HUES6 (cell line): ENCODE measurements around the gene MEP1B.

Source experiments
- H3K27ac ChIP-seq: 2 replicates; pipeline ENCODE4 v1.7.0; 2013; ENCODE audit warnings: low read depth, mild to moderate bottlenecking, low read length, inconsistent platforms
- H3K27me3 ChIP-seq: 2 replicates; pipeline ENCODE4 v1.6.1; 2013; ENCODE audit warnings: low read length; ENCODE audit not compliant: control insufficient read depth, insufficient read depth
- H3K36me3 ChIP-seq: 2 replicates; pipeline ENCODE4 v1.6.1; 2013; ENCODE audit warnings: low read length; ENCODE audit not compliant: control insufficient read depth, insufficient read depth
- H3K4me1 ChIP-seq: 2 replicates; pipeline ENCODE4 v1.6.1; 2013; ENCODE audit warnings: low read length; ENCODE audit not compliant: control insufficient read depth, insufficient read depth
- H3K4me3 ChIP-seq: 2 replicates; pipeline ENCODE4 v1.5.1; 2013; ENCODE audit warnings: low read depth, low read length
- H3K9ac ChIP-seq: one replicate; pipeline ENCODE4 v1.6.1; 2013; ENCODE audit warnings: mild to moderate bottlenecking, low read length
- H3K9me3 ChIP-seq: 2 replicates; pipeline ENCODE4 v1.6.1; 2013; ENCODE audit warnings: low read depth, low read length; ENCODE audit not compliant: control insufficient read depth, insufficient read depth

The MEP1B gene

DNA sequence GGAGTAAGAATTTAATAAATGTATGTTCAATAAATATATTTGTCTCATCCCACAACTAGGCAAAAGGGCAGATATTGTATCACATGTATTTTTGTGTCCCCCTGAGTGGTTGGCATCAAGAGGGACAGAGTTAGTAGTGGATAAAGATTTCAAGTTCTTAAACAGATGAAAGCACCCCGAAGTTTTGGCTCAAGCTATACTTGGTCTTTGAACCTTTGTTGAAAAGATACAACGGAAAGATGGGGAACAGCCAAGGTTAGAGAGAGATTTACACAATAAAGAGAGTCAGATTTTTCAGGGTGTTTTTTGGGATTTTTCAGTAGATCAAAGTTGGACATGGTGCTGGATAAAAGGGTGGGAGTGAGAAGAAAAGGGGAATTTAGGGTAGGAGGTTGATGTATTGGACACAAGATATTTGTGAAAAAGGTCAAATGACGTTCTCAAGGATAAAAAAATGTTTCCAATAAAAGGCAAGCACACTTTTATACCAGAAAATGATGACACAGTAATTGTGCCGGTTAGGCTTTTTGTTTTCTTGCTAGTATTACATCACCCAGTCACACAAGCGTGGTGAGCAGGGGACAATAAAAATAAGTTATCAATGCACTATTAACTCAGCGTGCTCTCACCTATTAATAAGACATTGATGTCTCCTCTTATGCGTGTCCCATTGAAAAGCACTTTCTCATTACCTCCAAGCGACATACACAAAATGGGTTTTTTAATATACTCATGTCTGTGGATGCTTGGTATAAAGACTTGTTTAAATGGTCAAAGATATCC, 59.5 kb downstream of the MEP1B start:
- no peaks in the 10 kb centered on the region for H3K27me3 ChIP-seq
- no peak overlapping the region for H3K27ac ChIP-seq
- H3K4me1 ChIP-seq = peaks cover 18% of the 10 kb centered on the region
- H3K36me3 ChIP-seq = no peaks in the 10 kb centered on the region
- no peak overlapping the region for H3K9ac ChIP-seq
- H3K4me3 ChIP-seq = no peak overlapping the region
- H3K9me3 ChIP-seq = no peaks in the 10 kb centered on the region

DNA sequence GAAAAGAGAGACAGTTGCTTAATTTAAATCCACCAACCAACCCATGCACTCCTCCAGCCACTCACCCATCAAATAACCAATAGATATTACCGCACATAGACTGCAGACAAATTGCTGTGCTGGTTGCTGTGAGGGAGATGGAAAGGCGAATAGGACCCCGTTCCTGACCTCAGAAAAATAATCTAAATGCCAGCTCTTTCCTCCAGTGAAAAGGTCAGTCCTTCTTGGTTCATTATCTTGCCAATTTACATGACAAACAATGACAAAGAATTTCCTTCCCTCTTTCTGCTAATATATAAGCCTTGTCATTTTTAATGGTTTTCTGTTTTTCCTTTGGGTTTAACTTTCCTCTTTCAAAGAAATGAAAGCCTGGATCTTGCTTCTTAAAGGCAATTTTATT, 61.6 kb downstream of the MEP1B start:
- H3K36me3 ChIP-seq = no peaks in the 10 kb centered on the region
- peaks cover 18% of the 10 kb centered on the region for H3K4me1 ChIP-seq
- H3K9ac ChIP-seq = no peak overlapping the region
- no peak overlapping the region for H3K27ac ChIP-seq
- no peaks in the 10 kb centered on the region for H3K9me3 ChIP-seq
- H3K4me3 ChIP-seq = no peak overlapping the region
- H3K27me3 ChIP-seq = no peaks in the 10 kb centered on the region

DNA sequence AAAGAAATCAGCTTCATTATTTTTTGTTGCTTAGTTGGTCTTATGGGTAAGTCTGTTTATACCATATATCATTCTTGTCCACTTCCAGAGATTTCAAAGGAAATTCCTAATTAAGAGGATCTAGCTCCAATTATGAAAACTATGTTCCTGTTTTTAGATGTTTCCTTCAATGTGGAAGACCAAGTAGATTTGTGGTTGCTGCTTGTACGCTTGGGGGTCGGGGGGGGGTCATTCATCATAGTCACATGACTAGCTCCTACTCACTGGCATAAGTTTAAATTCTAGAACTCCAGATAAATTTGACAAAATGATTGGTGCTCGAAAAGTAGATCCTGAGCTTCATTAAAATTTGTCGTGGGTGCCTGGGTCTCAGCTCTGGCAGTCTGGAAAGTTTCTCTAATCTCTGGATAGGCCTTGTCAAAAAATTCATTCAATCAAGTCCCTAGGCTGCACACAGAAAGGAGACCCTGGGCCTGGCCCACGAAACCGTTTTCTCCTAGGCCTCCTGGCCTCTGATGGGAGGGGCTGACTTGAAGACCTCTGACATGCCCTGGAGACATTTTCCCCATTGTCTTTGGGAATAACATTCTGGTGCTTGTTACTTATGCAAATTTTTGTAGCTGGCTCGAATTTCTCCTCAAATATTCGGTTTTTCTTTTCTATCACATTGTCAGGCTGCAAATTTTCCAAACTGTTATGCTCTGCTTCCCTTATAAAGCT, 62.5 kb downstream of the MEP1B start:
- Histone ChIP-seq H3K36me3 (no peaks in the 10 kb centered on the region), H3K27ac (no peak overlapping the region), H3K4me3 (no peak overlapping the region), H3K4me1 (peaks cover 18% of the 10 kb centered on the region), H3K9ac (no peak overlapping the region), H3K9me3 (no peaks in the 10 kb centered on the region), H3K27me3 (no peaks in the 10 kb centered on the region)

DNA sequence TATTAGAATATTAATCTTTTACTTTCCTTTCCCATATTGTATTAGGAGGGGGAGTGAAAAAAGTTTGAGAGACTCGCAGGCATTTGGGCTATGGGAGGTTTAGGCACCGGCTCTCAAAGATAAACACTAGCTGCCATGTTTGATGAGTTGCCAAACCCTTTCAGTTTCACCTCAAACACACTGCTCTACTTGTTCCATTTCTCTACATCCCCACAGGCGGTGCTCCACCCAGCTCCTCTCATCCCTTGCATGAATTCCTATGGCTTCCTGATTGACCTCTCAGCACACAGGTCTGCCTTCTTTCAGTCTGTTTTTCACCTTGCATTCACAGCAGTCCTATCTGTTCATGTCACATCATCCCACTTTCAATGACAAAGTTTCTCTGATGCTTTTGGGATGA, 65.7 kb downstream of the MEP1B start:
- H3K4me3 ChIP-seq = no peak overlapping the region
- no peaks in the 10 kb centered on the region for H3K9me3 ChIP-seq
- no peaks in the 10 kb centered on the region for H3K27me3 ChIP-seq
- no peak overlapping the region for H3K27ac ChIP-seq
- H3K9ac ChIP-seq = no peak overlapping the region
- H3K4me1 ChIP-seq = peaks cover 18% of the 10 kb centered on the region
- H3K36me3 ChIP-seq = no peaks in the 10 kb centered on the region

DNA sequence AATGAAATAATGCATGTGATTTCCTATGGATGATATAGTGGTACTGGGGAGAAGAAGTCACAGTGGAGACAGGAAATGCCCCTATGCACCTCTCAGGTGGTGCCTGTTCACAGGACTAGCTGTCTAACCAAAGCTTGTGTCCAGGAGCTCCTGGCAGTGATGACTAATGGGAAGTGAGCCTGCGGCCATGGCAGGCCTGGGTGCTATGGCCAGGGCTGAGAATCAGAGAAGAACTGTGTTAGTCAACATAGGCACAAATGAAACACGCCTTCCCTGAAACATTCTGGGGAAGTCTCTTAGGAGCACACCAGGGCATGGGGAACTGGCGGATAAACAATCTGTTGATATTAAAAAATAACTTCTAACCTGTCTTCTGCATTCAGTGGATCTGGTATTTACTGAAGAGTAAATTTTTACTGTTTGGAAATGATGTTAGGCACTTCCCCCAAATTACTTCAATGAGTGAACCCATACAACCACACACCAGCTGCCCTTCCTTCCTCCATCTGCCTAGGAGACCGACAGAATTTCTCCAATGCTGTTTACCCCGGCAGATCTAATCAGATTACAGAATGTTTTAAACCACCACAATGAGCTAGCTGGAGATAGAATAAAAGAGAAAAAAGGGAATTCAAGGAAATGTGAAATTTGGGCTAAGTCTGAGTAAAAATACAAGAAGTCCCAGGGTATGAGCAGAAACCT, 67.4 kb downstream of the MEP1B start:
- no peaks in the 10 kb centered on the region for H3K9me3 ChIP-seq
- peaks cover 7% of the 10 kb centered on the region; the same call in 1 of the 2 replicates for H3K4me1 ChIP-seq
- H3K27ac ChIP-seq = no peak overlapping the region
- H3K4me3 ChIP-seq = no peak overlapping the region
- no peaks in the 10 kb centered on the region for H3K36me3 ChIP-seq
- H3K27me3 ChIP-seq = no peaks in the 10 kb centered on the region
- no peak overlapping the region for H3K9ac ChIP-seq

DNA sequence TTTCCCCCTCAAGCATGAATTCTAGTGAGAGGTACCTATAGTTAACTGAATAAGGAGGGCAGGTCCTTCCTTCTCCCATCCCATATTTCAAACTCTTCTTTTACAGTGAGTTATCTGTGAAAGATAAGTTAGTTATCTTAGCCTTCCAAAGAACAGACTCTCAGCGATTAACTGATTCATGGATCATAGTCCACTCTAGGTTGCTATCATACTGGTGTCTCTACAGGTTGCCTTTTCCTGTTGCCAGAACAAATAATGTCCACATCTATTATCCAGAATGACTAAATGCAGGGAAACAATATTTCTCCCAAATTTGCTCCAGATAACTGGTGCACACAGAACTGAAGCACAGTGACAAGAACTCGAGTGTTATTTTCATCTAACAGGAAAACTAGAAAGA, 68.3 kb downstream of the MEP1B start:
- Histone ChIP-seq H3K27ac (no peak overlapping the region), H3K36me3 (no peaks in the 10 kb centered on the region), H3K4me3 (no peak overlapping the region), H3K9me3 (no peaks in the 10 kb centered on the region), H3K9ac (no peak overlapping the region), H3K4me1 (no peaks in the 10 kb centered on the region), H3K27me3 (no peaks in the 10 kb centered on the region)

DNA sequence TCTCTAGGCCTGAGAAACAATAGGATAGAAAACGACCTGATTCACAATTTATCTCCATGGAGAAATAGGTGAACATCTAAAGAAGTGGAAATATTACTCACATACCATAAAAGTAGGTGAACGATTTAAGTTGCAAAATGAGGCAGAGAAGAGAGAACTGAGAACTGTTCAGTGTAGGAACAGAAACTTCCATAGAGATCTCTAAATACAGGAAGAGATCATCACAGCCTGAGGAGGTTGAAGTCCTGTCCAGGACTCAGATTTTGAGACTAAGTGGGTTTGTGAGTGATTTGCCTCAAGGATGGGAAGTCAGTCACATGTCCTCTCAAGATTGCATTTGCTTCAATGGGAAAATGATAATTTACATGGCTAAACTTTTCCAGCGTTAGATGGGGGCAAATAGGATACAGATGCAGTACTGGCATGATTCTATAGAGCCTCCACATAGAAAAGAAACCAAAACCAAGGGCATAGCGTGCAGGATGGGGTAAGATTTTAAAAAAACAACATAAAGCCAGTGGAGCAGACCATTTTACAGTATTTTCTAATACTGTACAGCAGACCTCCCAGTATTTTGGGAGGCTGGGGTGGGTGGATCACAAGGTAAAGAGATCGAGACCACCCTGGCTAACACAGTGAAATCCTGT, 68.8 kb downstream of the MEP1B start:
- Histone ChIP-seq H3K9ac (no peak overlapping the region), H3K4me1 (no peaks in the 10 kb centered on the region), H3K9me3 (no peaks in the 10 kb centered on the region)

DNA sequence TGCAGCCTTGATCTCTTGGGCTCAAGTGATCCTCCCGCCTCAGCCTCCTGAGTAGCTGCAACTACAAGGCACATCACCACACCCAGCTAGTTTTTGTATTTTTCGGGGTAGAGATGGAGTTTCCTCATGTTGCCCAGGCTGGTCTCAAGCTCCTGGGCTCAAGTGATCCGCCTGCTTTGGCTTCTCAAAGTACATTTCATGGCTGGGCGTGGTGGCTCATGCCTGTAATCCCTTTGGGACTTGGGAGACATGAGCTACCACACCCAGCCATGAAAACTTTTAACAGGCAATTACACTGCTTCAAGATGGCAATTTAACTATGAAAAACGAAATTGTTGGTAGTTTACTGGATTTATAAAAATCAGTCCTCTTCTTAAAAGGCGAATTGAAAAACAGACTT, 69.7 kb downstream of the MEP1B start:
- no peak overlapping the region for H3K4me3 ChIP-seq
- H3K36me3 ChIP-seq = no peaks in the 10 kb centered on the region
- H3K9me3 ChIP-seq = no peaks in the 10 kb centered on the region
- H3K9ac ChIP-seq = no peak overlapping the region
- no peak overlapping the region for H3K27ac ChIP-seq
- no peaks in the 10 kb centered on the region for H3K4me1 ChIP-seq
- H3K27me3 ChIP-seq = no peaks in the 10 kb centered on the region

More for the DNA sequence above, 68.8 kb downstream of the MEP1B start:
- no peak overlapping the region for H3K27ac ChIP-seq
- no peaks in the 10 kb centered on the region for H3K27me3 ChIP-seq
- H3K36me3 ChIP-seq = no peaks in the 10 kb centered on the region
- H3K4me3 ChIP-seq = no peak overlapping the region

DNA sequence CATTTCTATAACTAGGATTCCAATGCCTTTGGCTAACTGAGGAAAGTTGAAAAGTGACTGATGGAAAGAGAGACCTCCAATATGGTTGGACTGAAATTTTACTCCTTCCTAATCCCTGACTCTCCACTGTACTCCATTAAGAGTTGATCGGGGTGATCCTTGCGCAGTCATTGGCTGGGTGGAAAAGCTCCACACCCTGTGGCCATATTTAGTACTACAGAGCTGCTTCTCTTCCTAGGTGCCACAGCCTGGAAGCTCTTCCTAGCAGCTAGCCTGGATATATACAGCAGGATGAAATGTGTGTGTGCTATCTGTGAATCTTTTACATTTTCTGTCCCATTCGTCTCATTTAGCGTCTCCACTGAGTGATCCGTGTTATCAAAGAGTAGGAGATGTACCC, 71.2 kb downstream of the MEP1B start:
- H3K4me3 ChIP-seq = no peak overlapping the region
- no peaks in the 10 kb centered on the region for H3K4me1 ChIP-seq
- H3K36me3 ChIP-seq = no peaks in the 10 kb centered on the region
- H3K9me3 ChIP-seq = no peaks in the 10 kb centered on the region
- no peak overlapping the region for H3K27ac ChIP-seq
- H3K27me3 ChIP-seq = no peaks in the 10 kb centered on the region
- no peak overlapping the region for H3K9ac ChIP-seq

DNA sequence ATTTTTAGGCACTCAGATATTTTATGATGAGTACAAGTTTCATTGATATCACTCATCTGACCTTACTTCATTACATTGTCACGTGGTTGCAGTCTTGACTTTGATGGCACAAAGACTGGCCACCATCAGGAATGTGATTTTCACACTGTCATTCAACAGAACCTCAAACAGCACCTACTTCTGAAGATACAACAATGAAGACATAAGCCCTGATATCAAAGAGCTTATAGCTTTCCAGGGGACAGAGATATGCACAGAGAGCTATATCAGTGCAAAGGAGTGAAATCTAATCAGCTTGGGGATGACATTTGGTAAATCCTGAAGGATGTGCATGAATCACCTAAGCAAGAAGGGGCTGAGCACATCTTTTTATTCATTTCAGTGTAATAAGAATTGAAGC, 72.3 kb downstream of the MEP1B start:
- H3K9me3 ChIP-seq = no peaks in the 10 kb centered on the region
- no peak overlapping the region for H3K9ac ChIP-seq
- H3K4me3 ChIP-seq = no peak overlapping the region
- H3K36me3 ChIP-seq = no peaks in the 10 kb centered on the region
- no peaks in the 10 kb centered on the region for H3K4me1 ChIP-seq
- H3K27ac ChIP-seq = no peak overlapping the region
- H3K27me3 ChIP-seq = no peaks in the 10 kb centered on the region
